GM18520 (cell line): ENCODE data around the gene SMG5.
"Not testable (repeated sequence)": the region's sequence is repeated elsewhere in the genome, so short reads cannot be mapped to it uniquely, and the experiment has no call there.

Experiments used
- ATAC-seq: cut with Tn5 transposase; IDR thresholded peaks from one replicate; pipeline ENCODE4 v1.9.1; 2021; ENCODE audit not compliant: unreplicated experiment

The SMG5 gene, protein sequence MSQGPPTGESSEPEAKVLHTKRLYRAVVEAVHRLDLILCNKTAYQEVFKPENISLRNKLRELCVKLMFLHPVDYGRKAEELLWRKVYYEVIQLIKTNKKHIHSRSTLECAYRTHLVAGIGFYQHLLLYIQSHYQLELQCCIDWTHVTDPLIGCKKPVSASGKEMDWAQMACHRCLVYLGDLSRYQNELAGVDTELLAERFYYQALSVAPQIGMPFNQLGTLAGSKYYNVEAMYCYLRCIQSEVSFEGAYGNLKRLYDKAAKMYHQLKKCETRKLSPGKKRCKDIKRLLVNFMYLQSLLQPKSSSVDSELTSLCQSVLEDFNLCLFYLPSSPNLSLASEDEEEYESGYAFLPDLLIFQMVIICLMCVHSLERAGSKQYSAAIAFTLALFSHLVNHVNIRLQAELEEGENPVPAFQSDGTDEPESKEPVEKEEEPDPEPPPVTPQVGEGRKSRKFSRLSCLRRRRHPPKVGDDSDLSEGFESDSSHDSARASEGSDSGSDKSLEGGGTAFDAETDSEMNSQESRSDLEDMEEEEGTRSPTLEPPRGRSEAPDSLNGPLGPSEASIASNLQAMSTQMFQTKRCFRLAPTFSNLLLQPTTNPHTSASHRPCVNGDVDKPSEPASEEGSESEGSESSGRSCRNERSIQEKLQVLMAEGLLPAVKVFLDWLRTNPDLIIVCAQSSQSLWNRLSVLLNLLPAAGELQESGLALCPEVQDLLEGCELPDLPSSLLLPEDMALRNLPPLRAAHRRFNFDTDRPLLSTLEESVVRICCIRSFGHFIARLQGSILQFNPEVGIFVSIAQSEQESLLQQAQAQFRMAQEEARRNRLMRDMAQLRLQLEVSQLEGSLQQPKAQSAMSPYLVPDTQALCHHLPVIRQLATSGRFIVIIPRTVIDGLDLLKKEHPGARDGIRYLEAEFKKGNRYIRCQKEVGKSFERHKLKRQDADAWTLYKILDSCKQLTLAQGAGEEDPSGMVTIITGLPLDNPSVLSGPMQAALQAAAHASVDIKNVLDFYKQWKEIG

GRCh38 chr1:156282479-156283222 lies at the start of gene SMG5:
Gene SMG5, minus strand, starts transcription at chr1:156282825. Its CDS starts 145 bp downstream, at chr1:156282680.
- peak; percentile 83 for ATAC-seq

DNA sequence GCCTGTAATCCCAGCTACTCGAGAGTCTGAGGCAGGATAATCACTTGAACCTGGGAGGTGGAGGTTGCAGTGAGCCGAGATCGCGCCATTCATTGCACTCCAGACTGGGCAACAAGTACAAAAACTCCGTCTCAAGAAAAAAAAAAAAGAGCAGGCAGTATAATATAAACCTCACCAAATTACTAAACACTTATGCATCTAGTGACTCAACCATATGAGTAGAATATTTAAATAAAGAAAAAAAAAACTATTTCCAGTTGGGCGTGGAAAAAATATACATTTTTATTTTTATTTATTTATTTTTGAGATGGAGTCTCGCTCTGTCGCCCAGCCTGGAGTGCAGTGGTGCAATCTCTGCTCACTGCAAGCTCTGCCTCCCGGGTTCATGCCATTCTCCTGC lies 40.6 kb upstream of the SMG5 start:
- not testable (repeated sequence) for ATAC-seq

DNA sequence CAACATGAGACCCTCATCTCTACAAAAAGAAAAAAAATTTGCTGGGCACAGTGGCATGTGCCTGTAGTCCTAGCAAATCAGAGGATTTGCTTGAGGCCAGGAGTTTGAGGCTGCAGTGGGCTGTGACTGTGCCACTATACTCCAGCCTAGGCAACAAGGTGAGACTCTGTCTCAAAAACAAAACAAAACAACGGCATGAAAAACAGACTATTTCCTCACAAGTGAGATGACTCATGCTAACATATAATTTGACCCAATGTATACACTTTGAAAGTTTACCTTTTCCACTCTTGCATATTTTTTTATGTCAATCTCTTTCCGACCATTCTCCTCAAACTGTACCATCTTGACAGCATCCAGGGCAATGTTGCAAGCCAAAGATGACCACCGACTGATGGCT lies 37.9 kb upstream of the SMG5 start:
- no peak for ATAC-seq

- ATAC-seq: no peak
These were observed 37.0 kb upstream of the SMG5 start for GRCh38 chr1:156319664-156320063.

DNA sequence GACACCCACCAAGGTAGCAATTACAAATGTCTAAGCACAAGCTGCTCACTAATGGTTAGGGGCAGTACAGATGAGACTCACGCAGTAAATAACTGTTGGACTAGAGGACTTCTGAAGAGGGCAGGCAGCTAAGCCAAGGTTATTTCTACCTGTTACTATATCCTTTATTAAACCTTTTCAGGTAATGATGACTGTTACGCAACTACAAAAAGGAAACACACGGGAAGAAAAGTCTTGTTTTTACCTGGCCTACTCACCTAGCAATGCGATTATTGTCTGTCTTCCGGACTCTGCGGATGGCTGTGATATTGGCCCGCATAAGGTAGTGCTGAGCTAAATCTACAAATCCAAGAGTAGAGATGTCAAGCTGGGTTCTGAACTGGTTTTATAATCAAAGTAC lies 34.3 kb upstream of the SMG5 start:
- no peak for ATAC-seq

- ATAC-seq: no peak
These were observed 28.3 kb upstream of the SMG5 start for GRCh38 chr1:156310962-156311361.

DNA sequence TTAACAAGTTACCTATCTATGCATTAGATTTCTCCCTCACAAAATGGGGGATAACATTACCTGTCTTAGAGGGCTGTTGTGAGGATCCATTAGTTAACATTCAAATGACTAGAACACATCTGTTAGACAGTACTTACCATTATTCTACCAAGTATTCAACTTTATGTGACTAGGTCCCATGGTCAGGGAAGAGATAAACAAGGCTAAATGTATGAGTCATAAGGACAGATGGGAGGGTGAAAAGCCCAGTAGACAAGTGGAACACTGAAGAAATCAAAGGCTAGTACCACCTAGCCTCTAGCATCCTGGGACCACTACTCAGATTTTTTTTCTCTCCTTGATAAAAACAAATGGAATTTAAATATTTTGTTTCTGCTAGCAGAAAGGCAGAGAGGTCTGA lies 25.5 kb upstream of the SMG5 start:
- ATAC-seq: no peak

DNA sequence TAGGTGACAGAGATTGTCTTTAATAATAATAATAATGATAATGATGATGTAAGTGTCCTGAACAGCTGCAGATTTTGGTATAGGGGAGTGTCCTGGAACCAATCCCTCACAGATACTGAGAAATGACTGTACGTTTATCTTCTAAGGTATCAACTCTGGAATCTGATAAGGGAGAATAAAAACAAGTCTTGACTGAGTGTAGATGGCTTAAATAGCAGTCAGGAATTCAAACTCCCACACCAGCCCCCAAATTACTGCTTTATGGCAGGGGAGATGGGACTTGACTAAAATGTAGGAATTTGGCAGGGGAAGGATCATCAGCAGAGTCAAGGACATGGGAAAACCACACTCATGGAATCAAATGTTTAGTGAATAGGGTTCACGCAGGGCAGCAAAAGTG lies 22.6 kb upstream of the SMG5 start:
- ATAC-seq: no peak

DNA sequence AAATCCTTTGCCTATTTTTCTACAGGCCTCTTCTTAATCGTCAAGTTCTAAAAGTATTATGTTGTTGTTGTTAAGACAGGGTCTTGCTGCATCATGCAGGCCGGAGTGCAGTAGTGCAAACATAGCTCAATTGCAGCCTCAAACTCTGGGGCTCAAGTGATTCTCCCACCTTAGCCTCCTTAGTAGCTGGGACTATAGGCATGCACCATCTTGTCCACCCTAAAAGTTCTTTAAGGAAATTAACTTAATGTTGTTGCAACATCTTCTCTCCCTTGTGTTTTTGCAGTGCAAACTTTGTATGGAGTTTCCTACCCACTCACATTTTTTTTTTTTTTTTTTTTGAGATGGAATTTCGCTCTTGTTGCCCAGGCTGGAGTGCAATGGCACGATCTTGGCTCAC lies 20.6 kb upstream of the SMG5 start:
- ATAC-seq: no peak

DNA sequence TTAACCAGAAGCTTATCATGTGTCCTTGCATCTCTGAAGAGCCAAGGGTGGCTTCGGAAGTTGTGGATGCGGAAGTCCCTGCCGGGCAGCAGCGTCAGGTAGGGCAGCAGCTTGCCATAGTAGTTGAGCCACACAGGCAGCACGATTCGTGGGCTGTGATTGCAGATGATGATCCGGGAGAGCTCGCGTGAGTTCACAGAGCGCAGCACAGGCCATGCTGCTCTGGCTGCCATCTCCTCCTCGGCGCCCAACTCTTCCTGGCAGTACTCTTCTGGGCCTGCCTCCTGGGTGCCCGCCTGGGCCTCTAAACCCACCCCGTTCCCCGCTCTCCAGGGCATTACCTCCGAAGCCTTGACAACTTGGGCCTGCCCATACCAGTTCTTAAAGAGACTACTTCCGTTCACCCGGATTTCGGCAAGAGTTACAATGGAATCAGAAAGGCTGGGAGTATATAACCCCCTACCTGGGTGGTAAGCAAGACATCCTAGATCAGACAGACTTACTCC lies 16.3 kb upstream of the SMG5 start, which contains the start of gene VHLL:
Gene VHLL, minus strand, starts transcription at position 456 of the 506 bp plus-strand sequence. Its CDS starts 118 bp downstream, at position 338.
- ATAC-seq: no peak

GRCh38 chr1:156295391-156295947 lies 12.8 kb upstream of the SMG5 start, which contains the start of gene GLMP:
Gene GLMP, minus strand, starts transcription at chr1:156295679. Its CDS starts 34 bp downstream, at chr1:156295645.
- no peak for ATAC-seq

DNA sequence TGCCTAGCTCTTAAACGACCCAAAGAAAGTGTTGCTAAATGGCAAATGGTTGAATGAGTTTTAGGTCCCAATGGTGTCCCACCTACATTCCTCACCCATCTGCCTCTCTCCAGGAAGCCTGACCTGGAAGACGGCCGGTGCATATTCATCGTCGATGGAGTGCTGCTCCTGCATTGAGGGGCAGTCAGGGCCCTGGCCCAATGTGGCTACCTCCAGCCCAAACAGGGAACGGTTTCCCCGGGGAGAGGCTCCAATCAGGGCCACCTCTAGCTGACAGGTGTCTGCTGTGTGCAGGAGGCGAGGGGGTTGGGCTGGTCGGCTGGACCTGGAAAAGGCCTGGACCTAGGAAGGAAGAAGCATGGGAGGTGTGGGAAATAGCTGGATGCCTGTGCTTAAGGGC lies 11.3 kb upstream of the SMG5 start:
- no peak for ATAC-seq

DNA sequence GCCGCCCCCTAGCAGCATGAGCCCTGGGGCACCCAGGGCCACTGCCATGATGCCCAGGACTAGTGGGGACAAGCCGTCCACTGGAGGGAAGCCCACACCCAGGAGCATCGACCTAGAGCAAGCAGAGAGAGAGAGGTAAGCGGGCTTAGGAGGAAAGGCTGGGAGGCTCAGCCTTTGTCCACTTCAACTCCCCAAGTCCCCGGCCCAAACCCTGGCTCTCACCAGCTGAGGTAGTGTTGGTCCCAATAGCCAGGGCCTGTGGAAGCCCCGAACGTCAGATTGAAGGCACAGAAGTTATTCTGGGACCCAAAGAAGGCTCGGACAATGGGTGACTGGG lies 10.4 kb upstream of the SMG5 start:
- ATAC-seq: no peak

- no peak for ATAC-seq
These were observed 8.8 kb upstream of the SMG5 start for GRCh38 chr1:156291226-156292061.

- ATAC-seq: no peak
These were observed 7.2 kb upstream of the SMG5 start for GRCh38 chr1:156289857-156290256.

DNA sequence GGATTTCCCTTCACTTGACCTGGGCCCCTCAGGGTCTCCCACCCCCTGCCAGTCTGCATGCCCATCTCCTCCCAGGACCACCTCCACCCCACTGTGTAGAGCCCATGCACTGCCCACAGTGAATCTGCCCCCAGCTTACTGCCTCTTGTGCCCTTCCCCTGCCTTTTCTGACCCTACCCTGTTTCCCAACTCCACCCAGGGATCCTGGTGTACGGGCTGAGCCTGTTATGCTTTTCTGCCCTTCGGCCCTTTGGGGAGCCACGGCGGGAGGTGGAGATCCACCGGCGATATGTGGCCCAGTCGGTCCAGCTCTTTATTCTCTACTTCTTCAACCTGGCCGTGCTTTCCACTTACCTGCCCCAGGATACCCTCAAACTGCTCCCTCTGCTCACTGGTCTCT lies 3.4 kb upstream of the SMG5 start:
- ATAC-seq: no peak

DNA sequence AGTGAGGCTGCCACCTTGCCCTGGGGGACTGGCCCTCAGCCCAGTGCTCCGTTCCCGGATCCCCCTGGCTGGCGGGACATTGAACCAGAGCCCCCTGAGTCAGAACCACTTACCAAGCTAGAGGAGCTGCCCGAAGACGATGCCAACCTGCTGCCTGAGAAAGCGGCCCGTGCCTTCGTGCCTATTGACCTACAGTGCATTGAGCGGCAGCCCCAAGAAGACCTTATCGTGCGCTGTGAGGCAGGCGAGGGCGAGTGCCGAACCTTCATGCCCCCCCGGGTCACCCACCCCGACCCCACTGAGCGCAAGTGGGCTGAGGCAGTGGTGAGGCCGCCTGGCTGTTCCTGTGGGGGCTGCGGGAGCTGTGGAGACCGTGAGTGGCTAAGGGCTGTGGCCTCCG lies 2.8 kb upstream of the SMG5 start:
- no peak for ATAC-seq

DNA sequence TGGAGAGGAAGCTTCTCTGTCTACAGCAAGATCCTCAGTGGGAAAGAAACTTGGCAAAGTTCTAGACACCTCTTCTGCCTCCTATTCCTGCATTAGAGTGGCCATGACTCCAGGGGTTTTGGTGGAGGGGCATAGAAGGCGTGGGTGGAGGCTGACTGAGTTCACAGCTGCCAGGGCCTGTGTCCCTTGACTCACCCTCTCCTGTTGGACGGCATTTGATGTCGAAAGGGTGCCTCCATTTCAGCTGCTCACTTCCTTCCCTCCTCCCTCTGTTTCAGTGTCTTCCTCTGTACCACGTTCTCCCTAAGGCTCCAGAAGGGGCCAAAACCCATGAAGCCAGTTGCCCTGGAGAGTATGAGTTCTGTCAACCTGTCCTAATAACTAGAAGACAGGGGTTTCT lies 2.1 kb upstream of the SMG5 start:
- ATAC-seq: no peak

- no peak for ATAC-seq
These were observed 1.5 kb upstream of the SMG5 start, which contains the start of gene TMEM79 for GRCh38 chr1:156284112-156284511. Gene TMEM79, plus strand, starts transcription at chr1:156284325. Its CDS starts 902 bp downstream, at chr1:156285227.
